ENCODE results near the gene C17orf113. TPM values are rescaled to one million over a fixed set of nuclear protein-coding genes. Genes with fewer than 3 reads are reported as not detected.
A peak's percentile ranks its signal among the peaks of the same experiment; 100 is the strongest.

The C17orf113 gene
- total RNA-seq, 4 donors from 2014 or later = 0.37 to 4.1 (median 3.7) TPM; not detected in 1

- in situ Hi-C loops (cut with MboI; ENCODE audit: low pct_ligation_motif_present in 1 of 4, low pct_unique_long_range_greater_than_20kb in 1 of 4, low sequenced_read_pairs in 3 of 4) = no loop called here
- DNase-seq = no peak
Observed at GRCh38 chr17:42000413-42001133, 49.8 kb downstream of the C17orf113 start.

GRCh38 chr17:41998497-41998896 is 51.9 kb downstream of the C17orf113 start:
- no peak overlapping the region for H3K4me3 ChIP-seq
- H3K27me3 ChIP-seq = no peaks in the 10 kb centered on the region
- TF ChIP-seq POLR2AphosphoS5 (IDR thresholded peaks at IDR 0.05) = no peak
- peaks cover 6 to 38% (median 22%) of the 10 kb centered on the region in 4 donors for H3K4me1 ChIP-seq
- H3K27ac ChIP-seq = no peak overlapping the region
- 44 to 58% methylated on average over 2 of the region's 2 CpGs for WGBS, 2 donors (ENCODE audit: low coverage in 1 of 2)
- intact Hi-C loops (cut with DNase I; ENCODE audit: low total_unique reads) (no loop called here), in situ Hi-C loops (cut with MboI; ENCODE audit: low pct_ligation_motif_present in 1 of 4, low pct_unique_long_range_greater_than_20kb in 1 of 4, low sequenced_read_pairs in 3 of 4) (no loop called here)
- no peak for DNase-seq
- no peaks in the 10 kb centered on the region for H3K9me3 ChIP-seq
- H3K36me3 ChIP-seq = peaks cover 0 to 62% (median 22%) of the 10 kb centered on the region in 4 donors

More at GRCh38 chr17:42000413-42001133, 49.8 kb downstream of the C17orf113 start:
- Histone ChIP-seq H3K27me3 (no peaks in the 10 kb centered on the region), H3K27ac (peak overlapping the region; percentile 53 to 81 (median 66)), H3K4me3 (no peak overlapping the region), H3K36me3 (peaks cover 0 to 50% (median 15%) of the 10 kb centered on the region in 4 donors), H3K4me1 (peaks cover 13 to 59% (median 30%) of the 10 kb centered on the region in 4 donors), H3K9me3 (no peaks in the 10 kb centered on the region)
- intact Hi-C loops (cut with DNase I; ENCODE audit: low total_unique reads) = no loop called here
- WGBS, 2 donors (ENCODE audit: low coverage in 1 of 2) = 60 to 66% methylated on average over 3 of the region's 3 CpGs
- no peak for TF ChIP-seq CTCF (IDR thresholded peaks at IDR 0.05)
- TF ChIP-seq POLR2A (IDR thresholded peaks at IDR 0.05) = no peak
- TF ChIP-seq POLR2AphosphoS5 (IDR thresholded peaks at IDR 0.05) = no peak
- no peak for TF ChIP-seq EP300 (IDR thresholded peaks at IDR 0.05; ENCODE audit: low read depth)

- Histone ChIP-seq H3K9me3 (no peaks in the 10 kb centered on the region), H3K4me1 (peaks cover 0 to 21% (median 12%) of the 10 kb centered on the region in 4 donors), H3K27me3 (no peaks in the 10 kb centered on the region), H3K36me3 (peaks cover 0 to 69% (median 31%) of the 10 kb centered on the region in 4 donors), H3K4me3 (no peak overlapping the region), H3K27ac (peak overlapping the region in 1 of 4 donors; percentile 11)
- WGBS, 2 donors (ENCODE audit: low coverage in 1 of 2) = 92% methylated on average over 2 of the region's 2 CpGs; no CpG with 5 or more reads in 1 of the 2 donors
- intact Hi-C loops (cut with DNase I; ENCODE audit: low total_unique reads) (no loop called here), in situ Hi-C loops (cut with MboI; ENCODE audit: low pct_ligation_motif_present in 1 of 4, low pct_unique_long_range_greater_than_20kb in 1 of 4, low sequenced_read_pairs in 3 of 4) (no loop called here)
- TF ChIP-seq POLR2AphosphoS5 (IDR thresholded peaks at IDR 0.05) (no peak), EP300 (IDR thresholded peaks at IDR 0.05; ENCODE audit: low read depth) (no peak), CTCF (IDR thresholded peaks at IDR 0.05) (no peak), POLR2A (IDR thresholded peaks at IDR 0.05) (no peak)
- no peak for DNase-seq
Observed at GRCh38 chr17:41996855-41997164, 53.6 kb downstream of the C17orf113 start.

GRCh38 chr17:41992576-41992975 is 57.8 kb downstream of the C17orf113 start:
- in situ Hi-C loops (cut with MboI; ENCODE audit: low pct_ligation_motif_present in 1 of 4, low pct_unique_long_range_greater_than_20kb in 1 of 4, low sequenced_read_pairs in 3 of 4) = no loop called here
- peaks cover 0 to 61% (median 29%) of the 10 kb centered on the region in 4 donors for H3K36me3 ChIP-seq

More at GRCh38 chr17:41992576-41992975, 57.8 kb downstream of the C17orf113 start:
- Histone ChIP-seq H3K4me3 (no peak overlapping the region), H3K27ac (peak overlapping the region in 2 of 4 donors; percentile 4 to 9), H3K27me3 (no peaks in the 10 kb centered on the region), H3K4me1 (peaks cover 3 to 27% (median 9%) of the 10 kb centered on the region in 4 donors), H3K9me3 (no peaks in the 10 kb centered on the region)
- TF ChIP-seq CTCF (IDR thresholded peaks at IDR 0.05) (no peak), POLR2A (IDR thresholded peaks at IDR 0.05) (no peak)
- intact Hi-C loops (cut with DNase I; ENCODE audit: low total_unique reads) = no loop called here
- 58 to 88% methylated on average over 3 of the region's 3 CpGs for WGBS, 2 donors (ENCODE audit: low coverage in 1 of 2)
- DNase-seq = no peak
